Middle frontal gyrus (tissue), 1 donor: ENCODE data around the gene MPP1.

Experiments
- DNase-seq: peaks from one replicate; pipeline ENCODE4 v3.0.0-alpha.2; 2015; ENCODE audit warnings: low spot score; ENCODE audit errors: extremely low spot score

Gene MPP1

GRCh38 chrX:154813801-154814200 is 8.5 kb upstream of the MPP1 start:
- DNase-seq, result no peak

DNA sequence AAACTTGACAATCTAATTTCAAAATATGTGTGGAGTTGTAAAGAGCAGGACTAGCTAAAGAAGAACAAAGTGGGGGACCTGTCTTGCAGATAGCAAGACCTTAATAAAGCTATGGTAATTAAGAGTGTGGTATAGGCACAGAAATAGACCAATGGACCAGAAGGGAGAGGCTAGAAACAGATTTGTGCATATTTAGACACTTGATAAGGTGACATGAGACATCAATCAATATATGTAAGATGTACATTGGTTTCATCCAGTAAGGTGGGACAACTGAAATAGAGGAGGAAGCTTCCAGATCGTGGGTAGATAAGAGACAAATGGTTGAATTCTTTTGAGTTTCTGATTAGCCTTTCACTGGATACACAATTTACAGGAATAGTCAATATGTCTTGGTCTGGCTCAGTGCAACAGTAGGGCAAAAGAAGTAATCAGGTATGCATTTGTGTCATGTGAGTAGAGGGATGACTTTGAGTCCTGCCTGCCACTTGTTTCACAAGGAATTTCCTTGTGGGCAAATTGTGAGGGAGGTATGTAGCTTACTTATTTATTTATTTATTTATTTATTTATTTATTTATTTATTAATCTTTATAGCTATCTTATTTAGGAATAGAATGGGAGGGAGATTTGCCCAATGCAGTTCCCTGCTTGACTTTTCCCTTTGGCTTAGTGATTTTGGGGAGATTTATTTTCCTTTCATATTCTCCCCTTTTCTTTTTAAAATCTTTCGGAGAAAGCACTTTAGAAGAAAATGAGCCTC is 7.2 kb upstream of the MPP1 start:
- no peak for DNase-seq

DNA sequence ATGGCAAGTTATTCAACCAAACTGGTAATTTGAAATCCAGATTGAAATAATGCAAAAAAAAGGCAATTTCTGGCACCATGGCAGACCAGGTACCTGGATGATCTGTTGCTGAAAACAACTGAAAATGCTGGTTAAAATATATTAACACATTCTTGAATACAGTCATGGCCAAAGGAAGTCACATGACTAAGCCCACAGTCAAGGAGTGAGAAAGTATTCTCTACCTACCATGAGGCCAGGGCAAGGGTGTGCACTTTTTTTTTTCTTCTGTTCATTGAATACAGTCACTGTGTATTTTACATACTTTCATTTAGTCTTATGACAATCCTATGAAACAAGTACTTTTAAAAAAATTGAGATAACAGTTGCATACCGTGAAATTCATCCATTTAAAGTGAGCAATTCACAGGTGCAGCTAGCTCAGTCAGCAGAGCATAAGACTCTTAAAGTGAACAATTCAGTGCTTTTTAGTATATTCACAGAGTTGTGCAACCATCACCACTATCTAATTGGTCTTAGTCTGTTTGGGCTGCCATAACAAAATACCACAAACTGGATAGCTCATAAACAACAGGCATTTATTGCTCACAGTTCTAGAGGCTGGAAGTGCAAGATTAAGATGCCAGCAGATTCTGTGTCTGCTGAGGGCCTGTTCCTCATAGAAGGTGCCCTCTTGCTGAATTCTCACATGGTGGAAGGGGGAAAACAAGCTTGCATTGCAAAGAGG is 4.8 kb upstream of the MPP1 start:
- no peak for DNase-seq

DNA sequence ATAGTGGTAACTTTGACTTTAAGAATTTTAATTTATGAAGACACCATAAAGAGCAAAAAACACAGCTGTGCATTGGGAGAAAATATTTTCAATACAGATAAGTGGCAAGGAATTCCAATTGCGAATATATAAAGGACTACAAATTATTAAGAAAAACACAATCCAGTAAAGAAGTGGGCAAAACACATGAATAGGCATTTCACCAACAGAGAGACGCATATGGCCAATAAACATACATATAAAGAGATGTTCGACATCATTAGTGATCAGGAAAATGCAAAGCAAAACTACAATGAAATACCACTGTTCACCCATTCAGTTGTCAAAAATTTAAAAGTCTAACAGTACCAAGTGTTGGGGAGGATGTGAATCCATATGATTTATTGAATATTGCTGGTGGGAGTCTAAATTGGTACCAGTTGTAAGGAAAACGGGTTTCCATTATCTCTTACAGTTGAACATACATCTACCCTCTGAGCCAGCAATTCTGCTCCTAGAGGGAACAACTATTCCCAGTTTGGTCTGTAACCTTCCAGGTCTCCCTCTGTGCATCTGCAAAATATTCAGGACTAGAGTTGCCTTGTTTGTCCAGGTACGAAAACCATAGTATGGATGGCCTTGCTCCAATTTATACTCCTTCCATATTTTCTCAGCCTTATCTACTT is 1.7 kb upstream of the MPP1 start:
- DNase-seq, result no peak

- DNase-seq, result no peak
Measured at GRCh38 chrX:154805696-154806091, 409 bp upstream of the MPP1 start.

- DNase-seq, result no peak
Measured at GRCh38 chrX:154804261-154804956, 876 bp downstream of the MPP1 start.

- DNase-seq, result no peak
Measured at GRCh38 chrX:154802947-154803346, 2.3 kb downstream of the MPP1 start.

DNA sequence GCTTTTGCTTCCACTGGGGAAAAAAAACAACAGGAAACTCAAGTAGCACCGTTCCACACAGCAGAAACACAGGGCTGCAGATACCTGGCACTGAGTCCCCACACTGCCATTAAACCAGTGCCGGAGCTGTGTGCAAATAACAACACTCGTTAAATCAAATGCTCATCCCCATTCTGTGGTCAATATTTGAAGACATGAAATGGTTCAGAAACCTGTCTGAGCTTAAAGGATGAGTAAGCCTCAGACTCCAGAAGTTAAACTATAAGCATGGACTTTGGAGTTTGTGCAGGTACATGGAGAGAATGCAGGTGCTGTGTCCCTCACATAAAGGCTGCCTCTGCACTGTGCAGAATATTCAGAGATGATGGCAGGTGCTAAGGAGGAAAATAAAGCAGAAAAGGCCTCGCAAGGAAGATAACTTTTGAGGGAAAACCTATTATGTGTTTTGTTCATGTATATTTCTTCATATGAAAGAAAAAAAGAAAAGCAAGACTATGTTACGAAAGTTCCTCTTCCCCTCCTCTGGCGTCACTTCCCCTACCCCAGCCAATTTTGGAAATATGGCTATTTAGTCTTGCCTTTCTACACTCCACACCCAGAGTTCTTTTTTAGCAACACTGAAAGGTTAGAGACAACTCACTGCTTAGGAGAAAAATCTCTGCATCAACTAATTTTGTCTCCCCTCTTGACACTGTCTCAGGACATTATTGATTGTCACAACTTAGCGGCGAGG is 4.6 kb downstream of the MPP1 start:
- DNase-seq, result no peak

- no peak for DNase-seq
Measured at GRCh38 chrX:154799556-154800348, 5.5 kb downstream of the MPP1 start.

- no peak for DNase-seq
Measured at GRCh38 chrX:154797006-154797405, 8.3 kb downstream of the MPP1 start.

DNA sequence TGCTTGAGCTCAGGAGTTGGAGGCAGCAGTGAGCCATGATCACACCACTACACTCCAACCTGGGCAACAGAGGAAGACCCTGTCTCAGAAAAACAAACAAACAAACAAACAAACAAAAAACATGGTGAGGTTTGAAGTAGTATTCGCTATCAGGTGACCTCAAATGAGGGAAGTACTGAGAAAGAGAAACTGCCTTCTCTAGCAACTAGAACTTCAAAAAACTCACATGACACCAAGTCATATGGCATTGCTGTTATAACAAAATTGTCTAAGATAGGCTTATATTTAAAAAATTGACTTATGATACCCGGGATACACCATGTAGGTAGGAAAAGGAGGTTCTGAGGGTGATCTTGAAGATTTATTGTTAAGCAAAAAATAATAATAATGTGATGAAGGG is 10.3 kb downstream of the MPP1 start:
- no peak for DNase-seq

- no peak for DNase-seq
Measured at GRCh38 chrX:154793084-154793795, 12.0 kb downstream of the MPP1 start.

DNA sequence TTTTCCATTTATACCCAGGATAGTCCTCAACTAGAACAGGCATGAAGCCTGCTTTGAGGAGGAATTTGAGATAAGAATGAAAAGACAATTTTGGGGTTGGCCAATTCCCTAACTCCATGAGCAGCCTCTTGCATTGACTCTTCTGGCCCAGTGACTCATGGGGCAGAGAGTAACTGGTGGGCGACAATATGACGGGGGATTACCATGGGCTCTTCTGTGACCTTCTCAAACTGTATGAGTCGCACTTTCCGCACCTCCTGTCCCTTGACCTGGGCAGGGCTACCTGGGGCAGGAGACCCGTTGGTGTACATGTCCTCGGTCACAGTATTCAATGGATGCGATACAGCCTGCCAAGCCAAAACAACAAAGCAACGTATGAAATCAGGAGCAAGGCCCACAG is 13.3 kb downstream of the MPP1 start:
- DNase-seq, result no peak

GRCh38 chrX:154791467-154791866 is 13.8 kb downstream of the MPP1 start:
- DNase-seq, result no peak

DNA sequence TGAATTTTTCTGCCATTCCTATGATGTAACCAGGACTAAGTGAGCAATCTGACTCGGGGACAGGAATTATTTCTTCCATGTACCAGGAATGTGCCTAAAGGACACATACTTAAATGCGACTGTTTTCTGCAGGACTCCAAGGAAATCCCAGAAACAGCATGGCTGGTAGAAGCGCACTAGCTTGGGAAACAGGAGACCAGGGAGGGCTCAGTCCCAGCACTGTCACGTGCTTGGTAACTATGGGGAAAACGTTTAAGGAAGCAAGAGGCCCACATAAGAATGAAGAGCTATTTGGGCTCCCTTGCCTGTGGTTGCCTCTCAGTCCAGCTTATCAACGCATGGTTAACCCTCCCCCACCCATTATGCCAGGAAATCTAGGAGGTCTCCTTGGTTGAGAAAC is 19.6 kb downstream of the MPP1 start:
- no peak for DNase-seq

DNA sequence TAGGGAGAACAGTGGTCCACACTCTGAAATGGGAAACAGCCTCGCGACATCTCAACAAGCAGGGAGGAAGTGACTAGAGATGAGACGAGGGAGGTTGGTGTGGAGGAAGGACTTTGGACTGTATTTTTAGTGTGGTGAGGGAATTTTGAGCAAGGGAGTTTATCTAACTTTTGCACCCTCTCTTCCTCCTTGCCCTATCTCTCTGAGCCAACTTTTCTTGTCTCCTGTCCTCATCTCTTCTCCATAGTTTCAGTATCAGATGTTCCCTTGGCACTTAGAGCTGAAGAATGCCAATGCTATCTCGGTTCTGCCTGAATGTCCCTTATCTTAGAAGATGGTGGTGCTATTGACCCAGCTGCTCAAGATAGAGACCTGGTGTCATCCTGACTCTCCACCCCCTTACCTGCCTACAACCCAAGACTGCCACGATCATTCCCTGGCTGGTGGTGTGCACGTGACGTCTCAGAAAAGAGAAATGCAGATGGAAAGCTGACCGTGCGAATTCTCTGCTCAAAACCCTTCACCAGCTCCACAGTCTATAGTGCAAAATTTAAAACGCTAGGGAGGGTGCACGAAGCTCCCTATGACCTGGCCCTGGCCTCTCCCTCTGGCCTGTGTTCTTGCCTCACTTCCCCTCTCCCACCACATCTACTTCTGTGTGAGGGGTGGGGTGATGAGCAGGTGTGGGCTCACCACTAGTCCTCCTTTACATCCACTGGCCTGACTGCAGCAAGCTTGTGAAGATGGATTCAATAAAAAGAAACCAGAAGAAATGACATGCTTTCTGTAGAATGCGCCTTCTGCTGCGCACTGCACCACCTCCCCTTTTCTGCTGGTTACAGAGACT is 20.9 kb downstream of the MPP1 start:
- DNase-seq, result no peak

DNA sequence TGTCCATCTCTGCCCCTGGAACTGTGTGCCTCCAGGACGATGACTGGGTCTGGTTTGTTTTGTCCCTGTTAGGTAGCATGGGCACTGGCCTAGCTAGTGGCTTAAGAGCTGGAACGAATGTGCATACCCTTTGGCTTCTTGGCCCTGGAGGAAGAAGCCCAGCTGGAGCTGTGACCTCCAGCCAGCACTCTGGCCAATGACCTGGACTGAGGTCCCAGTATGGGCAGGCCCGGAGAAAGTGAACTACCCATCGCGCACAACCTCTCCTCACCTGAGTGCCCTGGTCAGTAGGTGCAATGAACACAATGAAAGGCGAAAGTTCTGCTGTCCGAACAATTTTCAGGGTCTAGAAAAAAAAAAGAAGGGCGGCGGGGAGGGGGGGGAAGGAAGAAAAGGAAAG is 24.3 kb downstream of the MPP1 start:
- no peak for DNase-seq

- DNase-seq, result no peak
Measured at GRCh38 chrX:154779261-154779660, 26.0 kb downstream of the MPP1 start.

- DNase-seq, result no peak
Measured at GRCh38 chrX:154776753-154777152, 28.5 kb downstream of the MPP1 start.
